Neural cell (in vitro differentiated cells): ENCODE results near the gene FKBP14. TPM values are rescaled to one million over a fixed set of nuclear protein-coding genes. Genes with fewer than 3 reads are reported as not detected.

Source experiments
- H2AFZ ChIP-seq: fragments of 200-600, 300-800 bp; sonication (generic), shearing (Covaris generic); 2 replicates; pipeline ENCODE4 v1.6.0; 2014; ENCODE audit warnings: low read depth, mild to moderate bottlenecking, antibody characterized with exemption, low read length, moderate library complexity
- H3F3A ChIP-seq: fragments of 200-600 bp; shearing (Covaris generic); 2 replicates; pipeline ENCODE4 v1.6.1; 2016; ENCODE audit warnings: mild to moderate bottlenecking, moderate library complexity, mixed read lengths, antibody characterized with exemption, low read length; ENCODE audit not compliant: insufficient read depth, poor library complexity, severe bottlenecking
- H3K27ac ChIP-seq: fragments of 200-600, 300-800 bp; sonication (generic), shearing (Covaris generic); 2 replicates; pipeline ENCODE4 v1.5.1; 2014; ENCODE audit warnings: mild to moderate bottlenecking, low read length, moderate library complexity
- H3K27me3 ChIP-seq: fragments of 300-800, 200-600 bp; sonication (generic), shearing (Covaris generic); 2 replicates; pipeline ENCODE4 v1.6.0; 2014; ENCODE audit warnings: mild to moderate bottlenecking, low read depth, low read length, moderate library complexity; ENCODE audit not compliant: insufficient read depth
- H3K36me3 ChIP-seq: fragments of 300-800, 200-600 bp; sonication (generic), shearing (Covaris generic); 2 replicates; pipeline ENCODE4 v1.5.1; 2014; ENCODE audit warnings: mild to moderate bottlenecking, antibody characterized with exemption, low read length, moderate library complexity; ENCODE audit not compliant: insufficient read depth
- H3K4me2 ChIP-seq: fragments of 300-800, 200-600 bp; sonication (generic), shearing (Covaris generic); 2 replicates; pipeline ENCODE4 v1.6.0; 2014; ENCODE audit warnings: mild to moderate bottlenecking, low read length
- H3K4me3 ChIP-seq: fragments of 300-800, 200-600 bp; sonication (generic), shearing (Covaris generic); 2 replicates; pipeline ENCODE4 v1.5.1; 2014; ENCODE audit warnings: mild to moderate bottlenecking, low read length, moderate library complexity
- H3K79me2 ChIP-seq: fragments of 200-600 bp; shearing (Covaris generic); replicated peaks from 2 replicates; pipeline ENCODE4 v1.6.0; 2014; ENCODE audit warnings: mild to moderate bottlenecking, low read length, moderate library complexity; ENCODE audit not compliant: insufficient read depth
- H3K9ac ChIP-seq: fragments of 300-800, 200-600 bp; sonication (generic), shearing (Covaris generic); 2 replicates; pipeline ENCODE4 v1.6.1; 2016; ENCODE audit warnings: mild to moderate bottlenecking, low read length, mixed read lengths
- H3K9me2 ChIP-seq: fragments of 200-600 bp; shearing (Covaris generic); 2 replicates; pipeline ENCODE4 v1.6.1; 2016; ENCODE audit warnings: mild to moderate bottlenecking, low read length, mixed read lengths; ENCODE audit not compliant: insufficient read depth
- H3K9me3 ChIP-seq: fragments of 200-600, 300-800 bp; sonication (generic), shearing (Covaris generic); 2 replicates; pipeline ENCODE4 v1.6.1; 2016; ENCODE audit warnings: mild to moderate bottlenecking, mixed run types, low read length, moderate library complexity, mixed read lengths
- H4K20me1 ChIP-seq: fragments of 200-600 bp; shearing (Covaris generic); 2 replicates; pipeline ENCODE4 v1.6.1; 2016; ENCODE audit warnings: mild to moderate bottlenecking, mixed run types; ENCODE audit not compliant: insufficient read depth
- CTCF ChIP-seq: fragments of 450-650 bp; IDR thresholded peaks from 2 replicates; pipeline ENCODE4 v1.5.1; 2014; ENCODE audit warnings: antibody characterized with exemption, mild to moderate bottlenecking, moderate library complexity; ENCODE audit not compliant: poor library complexity, severe bottlenecking
- EP300 ChIP-seq: fragments of 450-650 bp; conservative IDR thresholded peaks from 2 replicates; pipeline ENCODE4 v1.6.1; 2014; ENCODE audit warnings: antibody characterized with exemption, mild to moderate bottlenecking, moderate library complexity; ENCODE audit not compliant: poor library complexity, severe bottlenecking
- EZH2 ChIP-seq: fragments of 200-600, 300-800 bp; shearing (Covaris generic), sonication (generic); IDR thresholded peaks from 2 replicates; pipeline ENCODE4 v1.6.1; 2014; ENCODE audit warnings: antibody characterized with exemption, low read length, borderline replicate concordance, mild to moderate bottlenecking; ENCODE audit not compliant: insufficient read depth, poor library complexity, severe bottlenecking
- MXI1 ChIP-seq: fragments of 450-650 bp; conservative IDR thresholded peaks from 2 replicates; pipeline ENCODE4 v1.6.1; 2014; ENCODE audit warnings: antibody characterized with exemption, mild to moderate bottlenecking; ENCODE audit not compliant: poor library complexity, severe bottlenecking
- POLR2AphosphoS5 ChIP-seq: IDR thresholded peaks from 2 replicates; pipeline ENCODE4 v1.6.1; 2012
- RAD21 ChIP-seq: fragments of 450-650 bp; conservative IDR thresholded peaks from 2 replicates; pipeline ENCODE4 v1.6.1; 2014; ENCODE audit warnings: antibody characterized with exemption, mild to moderate bottlenecking, moderate library complexity
- REST ChIP-seq: IDR thresholded peaks from 2 replicates; pipeline ENCODE4 v1.6.1; 2012; ENCODE audit warnings: borderline replicate concordance
- SMC3 ChIP-seq: fragments of 450-650 bp; conservative IDR thresholded peaks from 2 replicates; pipeline ENCODE4 v1.6.1; 2014; ENCODE audit warnings: antibody characterized with exemption, mild to moderate bottlenecking, moderate library complexity; ENCODE audit not compliant: poor library complexity
- TAF1 ChIP-seq: IDR thresholded peaks from 2 replicates; pipeline ENCODE4 v1.6.1; 2012; ENCODE audit warnings: low read depth
- polyA plus RNA-seq: library from polyadenylated mRNA; depleted of rRNA; stranded (reverse); fragments of >200 nt; gene quantifications from 2 replicates; pipeline ENCODE4 v1.2.3, GENCODE V29; 2014

Gene FKBP14
- polyA plus RNA-seq, 1 donor from 2014 or later, result 36.7 TPM

GRCh38 chr7:30012757-30013156 is 13.7 kb downstream of the FKBP14 start:
- TF ChIP-seq POLR2AphosphoS5 (no peak), TAF1 (no peak), CTCF (no peak), SMC3 (no peak), EP300 (no peak), RAD21 (no peak), MXI1 (no peak), REST (no peak), EZH2 (no peak)
- Histone ChIP-seq H3K27ac (no peak overlapping the region), H3K36me3 (no peaks in the 10 kb centered on the region)

GRCh38 chr7:30010021-30010420 is 16.5 kb downstream of the FKBP14 start:
- Histone ChIP-seq H3F3A (no peaks in the 10 kb centered on the region), H3K9me2 (no peaks in the 10 kb centered on the region)
- TF ChIP-seq EP300 (no peak), MXI1 (no peak), POLR2AphosphoS5 (no peak), RAD21 (no peak), REST (no peak), EZH2 (no peak), SMC3 (no peak), TAF1 (no peak), CTCF (no peak)

More at GRCh38 chr7:30012757-30013156, 13.7 kb downstream of the FKBP14 start:
- no peak overlapping the region for H3K4me2 ChIP-seq
- no peaks in the 10 kb centered on the region for H3K9me3 ChIP-seq
- no peak overlapping the region for H3K4me3 ChIP-seq
- H3K9ac ChIP-seq, result no peak overlapping the region
- no peak overlapping the region for H2AFZ ChIP-seq
- no peaks in the 10 kb centered on the region for H4K20me1 ChIP-seq
- no peaks in the 10 kb centered on the region for H3K9me2 ChIP-seq
- H3F3A ChIP-seq, result no peaks in the 10 kb centered on the region
- H3K27me3 ChIP-seq, result no peaks in the 10 kb centered on the region
- no peaks in the 10 kb centered on the region for H3K79me2 ChIP-seq

More at GRCh38 chr7:30010021-30010420, 16.5 kb downstream of the FKBP14 start:
- H2AFZ ChIP-seq, result no peak overlapping the region
- no peaks in the 10 kb centered on the region for H4K20me1 ChIP-seq
- H3K4me3 ChIP-seq, result no peak overlapping the region
- H3K4me2 ChIP-seq, result no peak overlapping the region
- no peak overlapping the region for H3K9ac ChIP-seq
- no peaks in the 10 kb centered on the region for H3K27me3 ChIP-seq
- H3K79me2 ChIP-seq, result no peaks in the 10 kb centered on the region
- H3K27ac ChIP-seq, result no peak overlapping the region
- no peaks in the 10 kb centered on the region for H3K36me3 ChIP-seq
- no peaks in the 10 kb centered on the region for H3K9me3 ChIP-seq
